Activated T-cell treated with anti-CD3 and anti-CD28 coated beads, Interleukin-2, amount 50 U/mL, for 72 hours (primary cell): ENCODE measurements around the gene CNGA1. TPM values are rescaled to one million over a fixed set of nuclear protein-coding genes. Genes with fewer than 3 reads are reported as not detected.
A peak's percentile ranks its signal among the peaks of the same experiment; 100 is the strongest.
"Not testable (repeated sequence)": the region's sequence is repeated elsewhere in the genome, so short reads cannot be mapped to it uniquely, and the experiment has no call there.

Experiments
- ATAC-seq, 2 donors: fragments of 150-1000 bp; cut with Tn5 transposase; replicated peaks in 1 of 2; 2 replicates each; pipeline ENCODE4 v1.10.0; 2021; ENCODE audit warnings: moderate library complexity in 2 of 2, mild to moderate bottlenecking in 1 of 2
- DNase-seq, 2 donors: peaks; one replicate each; pipeline ENCODE4 v3.0.0; 2021 to 2022; ENCODE audit warnings: mixed read lengths in 1 of 2
- H3K27ac Mint-ChIP-seq: one replicate; pipeline ENCODE4 v1.8.0; 2022; ENCODE audit warnings: mild to moderate bottlenecking, moderate library complexity, mixed read lengths
- H3K27me3 Mint-ChIP-seq: one replicate; pipeline ENCODE4 v1.8.0; 2022; ENCODE audit warnings: low read depth, mixed read lengths
- H3K36me3 Mint-ChIP-seq, 2 donors: one replicate each; pipeline ENCODE4 v1.8.0; 2022; ENCODE audit warnings: mixed read lengths in 2 of 2, mild to moderate bottlenecking in 1 of 2; ENCODE audit not compliant: insufficient read depth in 2 of 2
- H3K4me1 Mint-ChIP-seq: one replicate; pipeline ENCODE4 v1.8.0; 2022; ENCODE audit warnings: low read depth, mixed read lengths
- H3K4me3 Mint-ChIP-seq, 2 donors: one replicate each; pipeline ENCODE4 v1.8.0; 2022; ENCODE audit warnings: mild to moderate bottlenecking in 2 of 2, mixed read lengths in 2 of 2, moderate library complexity in 2 of 2
- H3K9me3 Mint-ChIP-seq, 2 donors: one replicate each; pipeline ENCODE4 v1.8.0; 2022; ENCODE audit warnings: mixed read lengths in 2 of 2
- total RNA-seq, 2 donors: library from RNA; stranded (reverse); gene quantifications; one replicate each; pipeline ENCODE4 v1.2.3, GENCODE V29; 2022

The CNGA1 gene
- total RNA-seq, 2 donors from 2014 or later, result 0.32 TPM; not detected in 1

GRCh38 chr4:48024522-48024921 lies 8.0 kb upstream of the CNGA1 start:
- peak overlapping the region; percentile 44 for H3K27ac Mint-ChIP-seq
- peaks cover 0 to 6% of the 10 kb centered on the region in 2 donors for H3K36me3 Mint-ChIP-seq
- peaks cover 39% of the 10 kb centered on the region for H3K27me3 Mint-ChIP-seq
- peaks cover 44% of the 10 kb centered on the region for H3K4me1 Mint-ChIP-seq
- ATAC-seq (no peak), DNase-seq (no peak)
- no peak overlapping the region for H3K4me3 Mint-ChIP-seq
- peaks cover 0 to 2% of the 10 kb centered on the region in 2 donors for H3K9me3 Mint-ChIP-seq

GRCh38 chr4:48022192-48022799 lies 5.8 kb upstream of the CNGA1 start:
- ATAC-seq, result no peak
- Mint-ChIP-seq H3K9me3 (peaks cover 0 to 2% of the 10 kb centered on the region in 2 donors), H3K4me3 (no peak overlapping the region), H3K36me3 (peaks cover 0 to 4% of the 10 kb centered on the region in 2 donors), H3K27ac (no peak overlapping the region), H3K27me3 (peaks cover 55% of the 10 kb centered on the region), H3K4me1 (peaks cover 31% of the 10 kb centered on the region)
- DNase-seq, result no peak

GRCh38 chr4:48021100-48021499 lies 4.6 kb upstream of the CNGA1 start:
- peak overlapping the region; percentile 11 to 12 for H3K4me3 Mint-ChIP-seq
- peak; percentile 52 to 59 for ATAC-seq
- peaks cover 56% of the 10 kb centered on the region for H3K27me3 Mint-ChIP-seq
- no peak overlapping the region for H3K27ac Mint-ChIP-seq
- DNase-seq, result no peak
- H3K9me3 Mint-ChIP-seq, result peaks cover 0 to 2% of the 10 kb centered on the region in 2 donors
- peaks cover 0 to 3% of the 10 kb centered on the region in 2 donors for H3K36me3 Mint-ChIP-seq
- H3K4me1 Mint-ChIP-seq, result peaks cover 37% of the 10 kb centered on the region

GRCh38 chr4:48018112-48018511 lies 1.6 kb upstream of the CNGA1 start:
- ATAC-seq, result no peak
- Mint-ChIP-seq H3K4me1 (peaks cover 42% of the 10 kb centered on the region), H3K27me3 (peaks cover 50% of the 10 kb centered on the region), H3K4me3 (no peak overlapping the region), H3K9me3 (peaks cover 0 to 2% of the 10 kb centered on the region in 2 donors), H3K27ac (no peak overlapping the region), H3K36me3 (peaks cover 0 to 3% of the 10 kb centered on the region in 2 donors)
- no peak for DNase-seq

GRCh38 chr4:48017108-48017571 lies 659 bp upstream of the CNGA1 start:
- Mint-ChIP-seq H3K9me3 (peaks cover 0 to 2% of the 10 kb centered on the region in 2 donors), H3K36me3 (peaks cover 0 to 3% of the 10 kb centered on the region in 2 donors), H3K4me1 (peaks cover 40% of the 10 kb centered on the region), H3K4me3 (peak overlapping the region; percentile 84 to 87), H3K27me3 (peaks cover 42% of the 10 kb centered on the region), H3K27ac (no peak overlapping the region)
- ATAC-seq (peak; percentile 48 to 58), DNase-seq (peak; percentile 48 to 53)

GRCh38 chr4:48015678-48016077 lies 803 bp downstream of the CNGA1 start:
- H3K4me1 Mint-ChIP-seq, result peaks cover 28% of the 10 kb centered on the region
- no peaks in the 10 kb centered on the region for H3K36me3 Mint-ChIP-seq
- DNase-seq (no peak), ATAC-seq (no peak)
- H3K27ac Mint-ChIP-seq, result no peak overlapping the region
- peak overlapping the region; percentile 84 to 87 for H3K4me3 Mint-ChIP-seq
- no peaks in the 10 kb centered on the region for H3K9me3 Mint-ChIP-seq
- peaks cover 51% of the 10 kb centered on the region for H3K27me3 Mint-ChIP-seq

- no peak for ATAC-seq
Observed at GRCh38 chr4:48015216-48015615, 1.3 kb downstream of the CNGA1 start.

GRCh38 chr4:48012824-48013223 lies 3.7 kb downstream of the CNGA1 start:
- Mint-ChIP-seq H3K9me3 (no peaks in the 10 kb centered on the region), H3K36me3 (peaks cover 0 to 5% of the 10 kb centered on the region in 2 donors), H3K4me3 (no peak overlapping the region), H3K27me3 (peaks cover 30% of the 10 kb centered on the region), H3K27ac (no peak overlapping the region), H3K4me1 (peaks cover 18% of the 10 kb centered on the region)
- DNase-seq, result no peak
- no peak for ATAC-seq

More at GRCh38 chr4:48015216-48015615, 1.3 kb downstream of the CNGA1 start:
- Mint-ChIP-seq H3K36me3 (no peaks in the 10 kb centered on the region), H3K4me3 (no peak overlapping the region), H3K9me3 (no peaks in the 10 kb centered on the region), H3K27me3 (peaks cover 53% of the 10 kb centered on the region), H3K27ac (no peak overlapping the region), H3K4me1 (peaks cover 24% of the 10 kb centered on the region)
- no peak for DNase-seq

GRCh38 chr4:48011722-48012121 lies 4.8 kb downstream of the CNGA1 start:
- Mint-ChIP-seq H3K36me3 (peaks cover 0 to 10% of the 10 kb centered on the region in 2 donors), H3K4me1 (peaks cover 8% of the 10 kb centered on the region), H3K4me3 (no peak overlapping the region), H3K27me3 (peaks cover 30% of the 10 kb centered on the region), H3K27ac (no peak overlapping the region), H3K9me3 (peaks cover 0 to under 1% of the 10 kb centered on the region in 2 donors)
- ATAC-seq (no peak), DNase-seq (no peak)

GRCh38 chr4:48010906-48011305 lies 5.6 kb downstream of the CNGA1 start:
- not testable (repeated sequence) for H3K27ac Mint-ChIP-seq, H3K9me3 Mint-ChIP-seq, H3K4me1 Mint-ChIP-seq, H3K4me3 Mint-ChIP-seq, ATAC-seq, DNase-seq
- peaks cover 27% of the 10 kb centered on the region for H3K27me3 Mint-ChIP-seq
- H3K36me3 Mint-ChIP-seq, result peaks cover 0 to 16% of the 10 kb centered on the region in 2 donors

GRCh38 chr4:48008021-48008596 lies 8.4 kb downstream of the CNGA1 start:
- Mint-ChIP-seq H3K9me3 (peaks cover 0 to 5% of the 10 kb centered on the region in 2 donors), H3K36me3 (peaks cover 0 to 21% of the 10 kb centered on the region in 2 donors), H3K4me1 (no peaks in the 10 kb centered on the region), H3K27ac (no peak overlapping the region), H3K4me3 (no peak overlapping the region), H3K27me3 (peaks cover 18% of the 10 kb centered on the region)
- no peak for DNase-seq
- ATAC-seq, result no peak

- H3K9me3 Mint-ChIP-seq, result peaks cover 0 to 5% of the 10 kb centered on the region in 2 donors
- no peak for ATAC-seq
- H3K4me3 Mint-ChIP-seq, result no peak overlapping the region
- no peaks in the 10 kb centered on the region for H3K4me1 Mint-ChIP-seq
- H3K27me3 Mint-ChIP-seq, result peaks cover 5% of the 10 kb centered on the region
- DNase-seq, result no peak
- H3K36me3 Mint-ChIP-seq, result peaks cover 0 to 21% of the 10 kb centered on the region in 2 donors
- H3K27ac Mint-ChIP-seq, result no peak overlapping the region
Observed at GRCh38 chr4:48005781-48006180, 10.7 kb downstream of the CNGA1 start.

- H3K4me3 Mint-ChIP-seq, H3K9me3 Mint-ChIP-seq, H3K27me3 Mint-ChIP-seq, H3K4me1 Mint-ChIP-seq, H3K27ac Mint-ChIP-seq, ATAC-seq: not testable (repeated sequence)
- peak; percentile 26 to 46 for DNase-seq
- H3K36me3 Mint-ChIP-seq, result peaks cover 0 to 18% of the 10 kb centered on the region in 2 donors
Observed at GRCh38 chr4:48003568-48003967, 12.9 kb downstream of the CNGA1 start.
